Measurements from ENCODE around the gene ELL3. TPM values are rescaled to one million over a fixed set of nuclear protein-coding genes. Genes with fewer than 3 reads are reported as not detected.
"Not testable (repeated sequence)": the region's sequence is repeated elsewhere in the genome, so short reads cannot be mapped to it uniquely, and the experiment has no call there.

Gene ELL3
- total RNA-seq, 1 donor from 2014 or later, result 1.2 TPM

DNA sequence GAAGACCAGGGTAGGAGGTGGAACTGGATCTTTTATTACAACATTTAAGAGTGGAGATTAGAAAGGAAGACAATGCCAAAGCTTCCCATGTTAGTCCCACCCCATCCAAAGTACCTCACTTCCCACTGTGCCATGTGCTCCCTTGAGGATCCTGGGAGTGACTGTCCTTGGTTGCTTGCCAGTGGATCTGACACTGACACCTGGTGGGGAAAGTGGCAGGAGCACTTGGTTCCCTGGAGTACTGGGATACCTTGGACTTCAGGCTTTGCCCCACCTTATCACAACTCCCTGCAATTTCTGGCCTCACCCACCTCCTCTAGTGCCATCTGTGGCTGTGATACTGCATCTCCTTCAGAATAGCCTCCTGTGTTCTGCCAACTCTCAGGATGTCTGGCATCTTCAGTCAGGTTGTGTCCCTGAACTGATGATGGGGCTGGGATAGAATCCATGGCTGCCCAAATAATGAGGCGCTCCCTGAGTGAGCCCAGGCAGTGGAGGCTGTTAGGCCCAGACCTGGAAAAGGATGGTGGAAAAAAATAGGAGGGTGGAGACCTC is 1.3 kb downstream of the ELL3 start:
- Mint-ChIP-seq H3K36me3 (ENCODE audit: low read depth) (peaks cover 33% of the 10 kb centered on the region), H3K27me3 (peaks cover 6% of the 10 kb centered on the region), H3K9me3 (no peaks in the 10 kb centered on the region), H3K4me1 (peaks cover 21% of the 10 kb centered on the region), H3K4me3 (peak overlapping the region; percentile 90), H3K27ac (no peak overlapping the region)
- intact Hi-C loops (cut with micrococcal nuclease), result no loop called here
- DNase-seq, result no peak

- no peaks in the 10 kb centered on the region for H3K9me3 Mint-ChIP-seq
- H3K4me1 Mint-ChIP-seq, result peaks cover 20% of the 10 kb centered on the region
- H3K27me3 Mint-ChIP-seq, result peaks cover 2% of the 10 kb centered on the region
- DNase-seq, result no peak
- no peak overlapping the region for H3K27ac Mint-ChIP-seq
- no peak overlapping the region for H3K4me3 Mint-ChIP-seq
- intact Hi-C loops (cut with micrococcal nuclease), result no loop called here
- H3K36me3 Mint-ChIP-seq (ENCODE audit: low read depth), result peaks cover 47% of the 10 kb centered on the region
Observed at GRCh38 chr15:43774062-43774461, 2.7 kb downstream of the ELL3 start.

- Mint-ChIP-seq H3K27ac (no peak overlapping the region), H3K4me3 (no peak overlapping the region), H3K27me3 (no peaks in the 10 kb centered on the region), H3K9me3 (no peaks in the 10 kb centered on the region), H3K36me3 (ENCODE audit: low read depth) (peaks cover 59% of the 10 kb centered on the region), H3K4me1 (peaks cover 17% of the 10 kb centered on the region)
- DNase-seq, result no peak
- intact Hi-C loops (cut with micrococcal nuclease), result no loop called here
Observed at GRCh38 chr15:43772624-43773023, 4.1 kb downstream of the ELL3 start.

DNA sequence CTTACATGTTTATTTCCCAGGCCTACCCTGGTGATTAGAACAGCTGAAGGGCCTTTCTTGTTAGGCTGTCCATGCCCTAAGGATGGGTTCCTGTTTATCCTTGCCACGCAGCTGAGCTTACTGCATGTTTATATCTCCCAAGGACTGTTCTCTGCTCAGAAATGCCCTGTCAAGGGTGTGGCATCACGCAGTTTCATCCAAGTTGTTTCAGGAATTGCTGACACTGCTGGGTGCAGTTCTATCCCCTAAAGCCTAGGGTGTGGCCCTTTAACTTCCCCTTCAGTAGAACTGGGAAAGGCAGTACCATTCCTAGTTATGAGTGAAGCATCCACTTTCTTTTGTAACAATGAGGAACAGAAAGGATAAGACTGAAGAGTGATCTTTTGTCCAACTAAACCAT is 5.0 kb downstream of the ELL3 start:
- intact Hi-C loops (cut with micrococcal nuclease), result no loop called here
- no peak for DNase-seq
- peaks cover 59% of the 10 kb centered on the region for H3K36me3 Mint-ChIP-seq (ENCODE audit: low read depth)

DNA sequence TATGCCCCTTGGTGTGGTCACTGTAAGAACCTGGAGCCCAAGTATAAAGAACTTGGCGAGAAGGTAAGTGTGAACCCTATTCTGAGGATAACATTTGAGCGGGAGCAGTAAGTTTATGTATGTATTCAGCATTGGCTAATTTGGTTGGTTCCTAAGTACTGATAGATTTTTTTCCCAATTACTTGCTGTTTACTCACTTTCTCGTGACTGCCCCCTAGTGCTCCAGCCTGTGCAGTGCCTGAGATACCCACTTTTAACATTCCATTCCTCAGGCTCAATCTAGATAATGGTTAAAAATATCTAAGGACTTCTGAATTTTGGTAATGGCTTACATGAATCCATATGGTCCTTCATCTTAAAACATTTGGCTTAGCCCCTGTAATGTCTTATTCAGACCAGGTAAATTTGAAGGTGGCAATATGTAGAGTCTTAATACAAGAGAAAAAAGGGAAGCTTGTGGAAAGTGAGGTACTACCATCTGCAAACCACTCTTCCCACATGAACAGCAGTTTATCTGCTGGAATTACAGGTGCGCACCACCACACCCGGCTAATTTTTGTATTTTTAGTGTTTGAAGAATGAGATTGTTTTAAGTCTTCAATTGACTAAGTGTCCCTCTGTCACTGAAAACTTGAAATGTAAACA is 7.1 kb downstream of the ELL3 start:
- peak; percentile 87 for DNase-seq
- Mint-ChIP-seq H3K27me3 (no peaks in the 10 kb centered on the region), H3K36me3 (ENCODE audit: low read depth) (peaks cover 64% of the 10 kb centered on the region), H3K4me3 (no peak overlapping the region), H3K27ac (no peak overlapping the region), H3K4me1 (peaks cover 2% of the 10 kb centered on the region), H3K9me3 (no peaks in the 10 kb centered on the region)
- intact Hi-C loops (cut with micrococcal nuclease), result loop anchor here (2.0 kb wide), 1 partner anchor 21 kb away; no protein-coding TSS in a partner anchor

More for the DNA sequence above, 5.0 kb downstream of the ELL3 start:
- Mint-ChIP-seq H3K4me3 (no peak overlapping the region), H3K27ac (no peak overlapping the region), H3K27me3 (no peaks in the 10 kb centered on the region), H3K9me3 (no peaks in the 10 kb centered on the region), H3K4me1 (peaks cover 10% of the 10 kb centered on the region)

DNA sequence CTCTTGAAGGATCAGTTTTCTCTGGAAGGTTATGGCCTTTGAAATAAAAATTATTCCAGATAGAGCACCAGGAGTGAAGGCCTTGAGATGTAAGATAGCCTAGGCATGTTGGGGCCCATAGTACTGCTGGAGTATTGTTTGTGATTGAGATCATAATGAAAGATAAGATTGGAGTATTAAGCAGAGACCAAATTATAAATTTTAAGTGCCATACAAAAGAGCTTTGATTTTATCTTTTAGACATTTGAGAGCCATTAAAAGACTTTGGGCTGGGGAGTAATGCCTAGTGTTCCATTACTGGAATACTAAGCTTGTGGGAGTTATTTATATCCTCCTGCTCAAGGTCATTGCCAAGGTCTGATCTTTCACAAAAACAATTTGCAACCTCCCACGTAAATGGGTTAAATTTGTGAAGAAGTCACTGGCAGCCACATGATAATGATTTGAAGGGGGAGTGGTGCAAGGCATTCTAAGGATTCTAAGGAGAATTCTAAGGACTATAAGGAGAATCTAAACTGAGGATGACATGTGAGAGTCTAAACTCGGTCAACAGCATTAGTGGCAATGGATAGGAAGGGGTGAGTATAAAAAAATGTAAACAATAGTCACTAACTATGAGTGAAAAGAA is 12.8 kb downstream of the ELL3 start:
- DNase-seq, result no peak
- no peak overlapping the region for H3K4me3 Mint-ChIP-seq
- no peaks in the 10 kb centered on the region for H3K27me3 Mint-ChIP-seq

DNA sequence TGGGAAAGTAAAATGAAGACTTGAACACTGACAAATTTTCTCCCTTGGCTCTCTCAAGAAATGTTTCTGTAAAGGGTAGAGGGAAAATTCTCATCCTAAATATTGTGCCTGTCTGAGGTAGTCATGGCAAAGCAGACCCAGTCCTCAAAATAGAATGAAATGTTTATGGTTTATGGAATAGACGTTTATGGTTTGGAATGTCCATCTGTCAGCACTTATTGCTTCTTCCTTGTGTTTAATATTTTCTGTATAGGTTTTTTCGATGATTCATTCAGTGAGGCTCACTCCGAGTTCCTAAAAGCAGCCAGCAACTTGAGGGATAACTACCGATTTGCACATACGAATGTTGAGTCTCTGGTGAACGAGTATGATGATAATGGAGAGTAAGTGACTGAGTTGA is 13.9 kb downstream of the ELL3 start:
- H3K36me3 Mint-ChIP-seq (ENCODE audit: low read depth), result peaks cover 57% of the 10 kb centered on the region
- no peak overlapping the region for H3K27ac Mint-ChIP-seq
- H3K27me3 Mint-ChIP-seq, result no peaks in the 10 kb centered on the region
- peaks cover 4% of the 10 kb centered on the region for H3K4me1 Mint-ChIP-seq
- intact Hi-C loops (cut with micrococcal nuclease), result no loop called here
- H3K4me3 Mint-ChIP-seq, result no peak overlapping the region
- no peak for DNase-seq
- no peaks in the 10 kb centered on the region for H3K9me3 Mint-ChIP-seq

More for the DNA sequence above, 12.8 kb downstream of the ELL3 start:
- peaks cover 4% of the 10 kb centered on the region for H3K4me1 Mint-ChIP-seq
- peaks cover 61% of the 10 kb centered on the region for H3K36me3 Mint-ChIP-seq (ENCODE audit: low read depth)
- H3K27ac Mint-ChIP-seq, result no peak overlapping the region
- intact Hi-C loops (cut with micrococcal nuclease), result no loop called here
- no peaks in the 10 kb centered on the region for H3K9me3 Mint-ChIP-seq

DNA sequence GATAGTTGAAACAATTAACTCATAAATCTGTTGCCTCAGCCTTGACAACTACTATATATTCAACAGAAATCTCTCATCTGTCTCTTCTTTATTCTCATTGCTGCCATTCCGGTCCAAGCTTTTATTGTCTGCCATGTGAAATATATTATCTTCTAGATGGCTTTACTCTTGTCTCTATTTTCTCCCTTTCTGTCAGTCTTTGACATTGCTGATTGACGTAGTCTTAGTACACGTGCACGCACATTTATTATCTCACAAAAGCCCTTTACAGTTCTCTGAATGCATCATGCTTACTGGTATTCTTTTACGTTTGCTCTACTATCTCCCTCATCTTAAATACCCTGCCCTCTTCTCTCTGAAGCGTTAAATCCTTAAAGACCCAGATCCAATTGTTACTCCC is 24.9 kb downstream of the ELL3 start:
- Mint-ChIP-seq H3K4me1 (peaks cover 30% of the 10 kb centered on the region), H3K27me3 (no peaks in the 10 kb centered on the region), H3K9me3 (no peaks in the 10 kb centered on the region), H3K4me3 (peak overlapping the region; percentile 22), H3K36me3 (ENCODE audit: low read depth) (peaks cover 61% of the 10 kb centered on the region), H3K27ac (peak overlapping the region; percentile 4)
- no peak for DNase-seq
- intact Hi-C loops (cut with micrococcal nuclease), result no loop called here

- Mint-ChIP-seq H3K36me3 (ENCODE audit: low read depth) (peaks cover 49% of the 10 kb centered on the region), H3K4me1 (peaks cover 33% of the 10 kb centered on the region)
- intact Hi-C loops (cut with micrococcal nuclease), result loop anchor here (2.0 to 5.0 kb wide), 6 partner anchors 19 to 1813 kb away; partner anchors contain the start of genes ELL3, SERF2 and WDR76
Observed at GRCh38 chr15:43749690-43750345, 26.9 kb downstream of the ELL3 start.

GRCh38 chr15:43748376-43748775 is 28.4 kb downstream of the ELL3 start:
- peak overlapping the region; percentile 60 for H3K27ac Mint-ChIP-seq
- intact Hi-C loops (cut with micrococcal nuclease), result loop anchor here (2.0 to 5.0 kb wide), 6 partner anchors 20 to 1811 kb away; partner anchors contain the start of genes ELL3, SERF2 and WDR76
- peaks cover 41% of the 10 kb centered on the region for H3K36me3 Mint-ChIP-seq (ENCODE audit: low read depth)
- no peaks in the 10 kb centered on the region for H3K27me3 Mint-ChIP-seq
- peak overlapping the region; percentile 96 for H3K4me3 Mint-ChIP-seq
- peaks cover 34% of the 10 kb centered on the region for H3K4me1 Mint-ChIP-seq
- DNase-seq, result peak; percentile 70
- no peaks in the 10 kb centered on the region for H3K9me3 Mint-ChIP-seq

More at GRCh38 chr15:43749690-43750345, 26.9 kb downstream of the ELL3 start:
- H3K9me3 Mint-ChIP-seq, result no peaks in the 10 kb centered on the region
- H3K27ac Mint-ChIP-seq, result peak overlapping the region; percentile 56
- H3K4me3 Mint-ChIP-seq, result peak overlapping the region; percentile 96
- no peaks in the 10 kb centered on the region for H3K27me3 Mint-ChIP-seq
- peak; percentile 86 for DNase-seq

- peak overlapping the region; percentile 96 for H3K4me3 Mint-ChIP-seq
- intact Hi-C loops (cut with micrococcal nuclease), result loop anchor here (5.0 kb wide), 2 partner anchors 235 to 1810 kb away; no protein-coding TSS in a partner anchor
- not testable (repeated sequence) for DNase-seq
Observed at GRCh38 chr15:43746903-43747309, 29.9 kb downstream of the ELL3 start.

GRCh38 chr15:43746245-43746902 is 30.4 kb downstream of the ELL3 start, which contains the start of gene PDIA3:
Gene PDIA3, plus strand, starts transcription at chr15:43746438. Its CDS starts 102 bp downstream, at chr15:43746540.
- H3K27me3 Mint-ChIP-seq, H3K9me3 Mint-ChIP-seq: not testable (repeated sequence)
- Mint-ChIP-seq H3K4me3 (peak within 1 kb of the TSS; percentile 96), H3K4me1 (peaks cover 20% of the 10 kb centered on the region), H3K27ac (peak within 1 kb of the TSS; percentile 98), H3K36me3 (ENCODE audit: low read depth) (peaks cover 25% of the 10 kb centered on the region)
- DNase-seq, result peak; percentile 98
- intact Hi-C loops (cut with micrococcal nuclease), result loop anchor here (5.0 kb wide), 2 partner anchors 234 to 1809 kb away; no protein-coding TSS in a partner anchor

More at GRCh38 chr15:43746903-43747309, 29.9 kb downstream of the ELL3 start:
- Mint-ChIP-seq H3K4me1 (peaks cover 25% of the 10 kb centered on the region), H3K27ac (peak overlapping the region; percentile 98), H3K36me3 (ENCODE audit: low read depth) (peaks cover 29% of the 10 kb centered on the region)
- not testable (repeated sequence) for H3K9me3 Mint-ChIP-seq, H3K27me3 Mint-ChIP-seq

DNA sequence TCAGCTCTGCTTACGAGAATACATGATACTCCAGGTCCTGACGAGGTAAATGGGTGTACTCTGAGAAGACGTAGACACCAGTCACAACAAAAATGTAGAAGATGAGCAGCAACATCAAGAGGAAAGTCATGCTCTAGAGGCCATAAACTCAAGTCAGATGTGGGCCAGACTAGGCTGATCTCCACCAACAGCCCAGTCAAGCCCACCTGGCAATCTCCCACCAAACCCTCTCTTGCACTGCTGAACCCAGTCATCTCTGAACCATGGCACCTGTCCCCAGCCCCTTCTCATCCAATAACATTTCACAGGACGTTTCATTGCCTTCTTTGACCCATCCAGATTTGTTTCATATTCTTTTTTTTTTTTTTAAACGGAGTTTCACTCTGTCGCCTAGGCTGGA is 41.4 kb downstream of the ELL3 start:
- intact Hi-C loops (cut with micrococcal nuclease), result no loop called here
- Mint-ChIP-seq H3K36me3 (ENCODE audit: low read depth) (no peaks in the 10 kb centered on the region), H3K9me3 (no peaks in the 10 kb centered on the region), H3K4me1 (peaks cover 8% of the 10 kb centered on the region), H3K27ac (no peak overlapping the region), H3K27me3 (peaks cover 8% of the 10 kb centered on the region), H3K4me3 (no peak overlapping the region)
- no peak for DNase-seq
